HG03439 (cell line): Measurements from ENCODE around the gene SUZ12.
A peak's percentile ranks its signal among the peaks of the same experiment; 100 is the strongest.
"Not testable (repeated sequence)": the region's sequence is repeated elsewhere in the genome, so short reads cannot be mapped to it uniquely, and the experiment has no call there.

ENCODE experiments used
- ATAC-seq: cut with Tn5 transposase; IDR thresholded peaks from one replicate; pipeline ENCODE4 v1.9.1; 2021; ENCODE audit warnings: mild to moderate bottlenecking, moderate library complexity; ENCODE audit not compliant: unreplicated experiment

The SUZ12 gene

GRCh38 chr17:31936615-31937609, at the start of gene SUZ12:
Gene SUZ12, plus strand, starts transcription at chr17:31937007. Its CDS starts 240 bp downstream, at chr17:31937247.
- ATAC-seq = peak; percentile 95

- no peak for ATAC-seq
These were observed 48.7 kb upstream of the SUZ12 start for GRCh38 chr17:31888124-31888523.

GRCh38 chr17:31900877-31901276, 35.9 kb upstream of the SUZ12 start:
- no peak for ATAC-seq

GRCh38 chr17:31902693-31903092, 34.1 kb upstream of the SUZ12 start:
- no peak for ATAC-seq

- no peak for ATAC-seq
These were observed 33.4 kb upstream of the SUZ12 start for GRCh38 chr17:31903401-31903800.

GRCh38 chr17:31907342-31907962, 29.4 kb upstream of the SUZ12 start:
- no peak for ATAC-seq

GRCh38 chr17:31908386-31908785, 28.4 kb upstream of the SUZ12 start:
- no peak for ATAC-seq

- not testable (repeated sequence) for ATAC-seq
These were observed 24.1 kb upstream of the SUZ12 start for GRCh38 chr17:31912705-31913104.

- ATAC-seq = no peak
These were observed 21.2 kb upstream of the SUZ12 start for GRCh38 chr17:31915456-31916100.

- no peak for ATAC-seq
These were observed 20.2 kb upstream of the SUZ12 start for GRCh38 chr17:31916491-31917064.

GRCh38 chr17:31917065-31917529, 19.7 kb upstream of the SUZ12 start:
- no peak for ATAC-seq

GRCh38 chr17:31917721-31918120, 19.1 kb upstream of the SUZ12 start:
- not testable (repeated sequence) for ATAC-seq

GRCh38 chr17:31918701-31919128, 18.1 kb upstream of the SUZ12 start:
- ATAC-seq = no peak

- ATAC-seq = no peak
These were observed 16.8 kb upstream of the SUZ12 start for GRCh38 chr17:31919802-31920525.

- no peak for ATAC-seq
These were observed 10.6 kb upstream of the SUZ12 start for GRCh38 chr17:31926100-31926729.

- no peak for ATAC-seq
These were observed 5.1 kb upstream of the SUZ12 start for GRCh38 chr17:31931756-31932155.

- no peak for ATAC-seq
These were observed 1.3 kb upstream of the SUZ12 start for GRCh38 chr17:31935512-31935911.

- not testable (repeated sequence) for ATAC-seq
These were observed 1.3 kb downstream of the SUZ12 start for GRCh38 chr17:31937926-31938641.

GRCh38 chr17:31941916-31942315, 5.1 kb downstream of the SUZ12 start:
- not testable (repeated sequence) for ATAC-seq
